Neural crest cell (in vitro differentiated cells): Measurements from ENCODE around the gene TUBA4B. TPM values are rescaled to one million over a fixed set of nuclear protein-coding genes. Genes with fewer than 3 reads are reported as not detected.
A peak's percentile ranks its signal among the peaks of the same experiment; 100 is the strongest.

Experiments used
- DNase-seq: peaks from one replicate; pipeline ENCODE4 v3.0.0; 2021; ENCODE audit warnings: low read depth, mixed read lengths, low spot score
- H3K27ac Mint-ChIP-seq: one replicate; pipeline ENCODE4 v1.8.0; 2021; ENCODE audit warnings: mild to moderate bottlenecking, mixed read lengths; ENCODE audit not compliant: unreplicated experiment
- H3K27me3 Mint-ChIP-seq: 2 replicates; pipeline ENCODE4 v1.8.0; 2021; ENCODE audit warnings: low read depth, mild to moderate bottlenecking, mixed read lengths
- H3K36me3 Mint-ChIP-seq: 2 replicates; pipeline ENCODE4 v1.8.0; 2021; ENCODE audit warnings: low read depth, mild to moderate bottlenecking, mixed read lengths
- H3K4me1 Mint-ChIP-seq: 2 replicates; pipeline ENCODE4 v1.8.0; 2021; ENCODE audit warnings: mixed read lengths
- H3K4me3 Mint-ChIP-seq: one replicate; pipeline ENCODE4 v1.8.0; 2021; ENCODE audit warnings: mild to moderate bottlenecking, mixed read lengths
- H3K9me3 Mint-ChIP-seq: 2 replicates; pipeline ENCODE4 v1.8.0; 2021; ENCODE audit warnings: mixed read lengths
- CTCF ChIP-seq: fragments of 200-600 bp; sonication (generic); conservative IDR thresholded peaks from 2 replicates; pipeline ENCODE4 v1.5.0; 2021; ENCODE audit warnings: antibody characterized with exemption, mild to moderate bottlenecking
- total RNA-seq: library from RNA; stranded (reverse); gene quantifications from 2 replicates; pipeline ENCODE4 v1.2.1, GENCODE V29; 2021

Gene TUBA4B
- total RNA-seq, 1 donor from 2014 or later, result not detected

- Mint-ChIP-seq H3K4me3 (peak overlapping the region; percentile 89), H3K4me1 (peaks cover 27% of the 10 kb centered on the region), H3K27me3 (peaks cover 20% of the 10 kb centered on the region), H3K9me3 (no peaks in the 10 kb centered on the region), H3K36me3 (no peaks in the 10 kb centered on the region), H3K27ac (peak overlapping the region; percentile 92)
- TF ChIP-seq CTCF, result no peak
- no peak for DNase-seq
Observed at GRCh38 chr2:219278655-219279150, 25.7 kb downstream of the TUBA4B start.

GRCh38 chr2:219279151-219279915, 26.3 kb downstream of the TUBA4B start, which contains the start of gene DNAJB2:
DNAJB2 (plus strand) TSS chr2:219279366; CDS start chr2:219279834, 468 bp downstream.
- peak; percentile 91 for DNase-seq
- peak within 1 kb of the TSS; percentile 92 for H3K27ac Mint-ChIP-seq
- no peaks in the 10 kb centered on the region for H3K9me3 Mint-ChIP-seq
- no peak for TF ChIP-seq CTCF
- H3K36me3 Mint-ChIP-seq, result no peaks in the 10 kb centered on the region
- peaks cover 27% of the 10 kb centered on the region for H3K4me1 Mint-ChIP-seq
- peak within 1 kb of the TSS; percentile 93 for H3K4me3 Mint-ChIP-seq
- peaks cover 16% of the 10 kb centered on the region for H3K27me3 Mint-ChIP-seq

- no peak for TF ChIP-seq CTCF
- DNase-seq, result no peak
- H3K27ac Mint-ChIP-seq, result peak overlapping the region; percentile 92
- H3K4me1 Mint-ChIP-seq, result peaks cover 27% of the 10 kb centered on the region
- H3K4me3 Mint-ChIP-seq, result peak overlapping the region; percentile 93
- H3K27me3 Mint-ChIP-seq, result peaks cover 9% of the 10 kb centered on the region
- no peaks in the 10 kb centered on the region for H3K9me3 Mint-ChIP-seq
- H3K36me3 Mint-ChIP-seq, result no peaks in the 10 kb centered on the region
Observed at GRCh38 chr2:219279916-219280516, 27.0 kb downstream of the TUBA4B start.

GRCh38 chr2:219280651-219281050, 27.6 kb downstream of the TUBA4B start:
- Mint-ChIP-seq H3K36me3 (no peaks in the 10 kb centered on the region), H3K4me1 (peaks cover 27% of the 10 kb centered on the region), H3K4me3 (peak overlapping the region; percentile 61), H3K9me3 (no peaks in the 10 kb centered on the region), H3K27me3 (peaks cover 7% of the 10 kb centered on the region), H3K27ac (no peak overlapping the region)
- no peak for TF ChIP-seq CTCF
- no peak for DNase-seq

- peaks cover 6% of the 10 kb centered on the region for H3K27me3 Mint-ChIP-seq
- no peak for TF ChIP-seq CTCF
- no peak for DNase-seq
- H3K4me1 Mint-ChIP-seq, result peaks cover 32% of the 10 kb centered on the region
- no peaks in the 10 kb centered on the region for H3K9me3 Mint-ChIP-seq
- no peaks in the 10 kb centered on the region for H3K36me3 Mint-ChIP-seq
- no peak overlapping the region for H3K27ac Mint-ChIP-seq
- H3K4me3 Mint-ChIP-seq, result peak overlapping the region; percentile 12
Observed at GRCh38 chr2:219281588-219281987, 28.5 kb downstream of the TUBA4B start.
